ENCODE results near the gene NHERF1.

DNA sequence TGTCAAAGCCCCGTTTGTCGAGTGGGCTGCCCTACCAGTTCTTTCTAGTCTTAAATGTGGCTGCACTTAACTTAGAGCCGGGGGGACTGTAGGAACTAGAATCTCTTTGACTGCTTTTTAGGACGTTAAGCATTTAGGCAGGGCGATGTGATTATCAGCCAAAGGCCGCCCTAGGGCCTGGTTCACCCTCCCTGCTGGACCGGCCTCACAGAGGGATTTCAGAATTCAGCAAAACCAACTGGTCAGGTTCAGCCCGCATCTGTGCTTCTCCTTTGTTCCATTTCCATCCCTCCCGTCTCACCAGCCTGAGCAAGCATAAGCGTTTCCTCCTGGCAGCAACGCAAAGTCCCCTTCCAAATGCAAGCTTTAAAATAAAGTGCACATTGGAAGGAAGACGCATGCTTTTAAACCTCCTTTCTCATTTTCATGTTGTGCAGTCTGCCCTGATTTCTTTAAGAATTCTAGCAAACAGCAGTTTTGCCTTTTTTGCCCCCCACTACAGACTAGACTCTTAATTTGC lies 44.2 kb downstream of the NHERF1 start:
- TF ChIP-seq, protein P1, sequence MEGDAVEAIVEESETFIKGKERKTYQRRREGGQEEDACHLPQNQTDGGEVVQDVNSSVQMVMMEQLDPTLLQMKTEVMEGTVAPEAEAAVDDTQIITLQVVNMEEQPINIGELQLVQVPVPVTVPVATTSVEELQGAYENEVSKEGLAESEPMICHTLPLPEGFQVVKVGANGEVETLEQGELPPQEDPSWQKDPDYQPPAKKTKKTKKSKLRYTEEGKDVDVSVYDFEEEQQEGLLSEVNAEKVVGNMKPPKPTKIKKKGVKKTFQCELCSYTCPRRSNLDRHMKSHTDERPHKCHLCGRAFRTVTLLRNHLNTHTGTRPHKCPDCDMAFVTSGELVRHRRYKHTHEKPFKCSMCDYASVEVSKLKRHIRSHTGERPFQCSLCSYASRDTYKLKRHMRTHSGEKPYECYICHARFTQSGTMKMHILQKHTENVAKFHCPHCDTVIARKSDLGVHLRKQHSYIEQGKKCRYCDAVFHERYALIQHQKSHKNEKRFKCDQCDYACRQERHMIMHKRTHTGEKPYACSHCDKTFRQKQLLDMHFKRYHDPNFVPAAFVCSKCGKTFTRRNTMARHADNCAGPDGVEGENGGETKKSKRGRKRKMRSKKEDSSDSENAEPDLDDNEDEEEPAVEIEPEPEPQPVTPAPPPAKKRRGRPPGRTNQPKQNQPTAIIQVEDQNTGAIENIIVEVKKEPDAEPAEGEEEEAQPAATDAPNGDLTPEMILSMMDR (IDR thresholded peaks at IDR 0.05): no peak
- TF ChIP-seq EZH2 (IDR thresholded peaks at IDR 0.05; ENCODE audit: borderline replicate concordance, insufficient read depth, low read depth, low read length, poor library complexity, severe bottlenecking): no peak
